GM19239 (cell line): ENCODE measurements around the gene CMTM6.
A peak's percentile ranks its signal among the peaks of the same experiment; 100 is the strongest.
"Not testable (repeated sequence)": the region's sequence is repeated elsewhere in the genome, so short reads cannot be mapped to it uniquely, and the experiment has no call there.

Experiments used
- DNase-seq: peaks from one replicate; pipeline ENCODE4 v3.0.0; 2011; ENCODE audit warnings: low spot score; ENCODE audit not compliant: insufficient read length
- FAIRE-seq: peaks from 2 replicates; lab custom pipeline; 2011; peaks lifted over from hg19 to GRCh38; lab: Jason Lieb, UNC

The CMTM6 gene

GRCh38 chr3:32502118-32502945, at the start of gene CMTM6:
TSS of gene CMTM6 (minus strand) at chr3:32502852. CDS start at chr3:32502745, 107 bp downstream.
- DNase-seq (peak; percentile 76), FAIRE-seq (peak; percentile 96)

DNA sequence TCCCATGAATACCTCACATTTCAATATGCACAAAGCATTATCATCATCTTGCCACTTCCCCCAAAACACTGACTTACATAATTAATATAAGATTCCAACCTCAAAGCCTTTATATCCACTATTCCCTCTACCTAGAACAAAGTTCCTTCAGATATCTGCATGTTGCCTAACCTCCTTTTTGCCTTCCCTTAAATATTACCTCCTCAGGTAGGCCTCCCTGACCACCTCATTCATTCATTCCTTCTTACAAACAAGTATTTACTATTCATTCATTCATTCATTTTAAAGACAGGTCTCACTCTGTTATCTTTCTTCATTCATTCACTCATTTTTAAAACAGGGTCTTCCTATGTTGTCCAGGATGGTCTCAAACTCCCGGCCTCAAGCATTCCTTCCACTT, 49.4 kb upstream of the CMTM6 start:
- no peak for DNase-seq
- no peak for FAIRE-seq

DNA sequence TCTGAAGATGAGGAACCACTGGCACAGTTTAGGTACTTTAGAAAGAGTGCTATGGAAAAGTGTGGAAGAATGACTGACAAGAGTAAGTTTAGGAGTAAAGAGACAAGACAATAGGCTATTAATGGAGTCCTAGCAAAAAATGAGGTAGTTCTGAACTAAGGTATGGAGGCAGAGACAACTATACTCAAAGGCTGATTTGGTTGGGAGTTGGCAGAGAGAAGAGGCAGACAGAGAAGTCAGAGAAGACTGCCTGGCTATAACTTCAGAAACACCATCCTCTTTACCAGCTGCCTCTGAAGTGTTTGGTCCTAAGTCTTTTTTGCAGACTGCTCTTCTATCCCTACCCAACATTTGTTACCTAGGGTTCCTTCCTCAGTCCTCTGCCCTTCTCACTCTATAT, 48.8 kb upstream of the CMTM6 start:
- peak; percentile 62 for FAIRE-seq
- DNase-seq, result no peak

DNA sequence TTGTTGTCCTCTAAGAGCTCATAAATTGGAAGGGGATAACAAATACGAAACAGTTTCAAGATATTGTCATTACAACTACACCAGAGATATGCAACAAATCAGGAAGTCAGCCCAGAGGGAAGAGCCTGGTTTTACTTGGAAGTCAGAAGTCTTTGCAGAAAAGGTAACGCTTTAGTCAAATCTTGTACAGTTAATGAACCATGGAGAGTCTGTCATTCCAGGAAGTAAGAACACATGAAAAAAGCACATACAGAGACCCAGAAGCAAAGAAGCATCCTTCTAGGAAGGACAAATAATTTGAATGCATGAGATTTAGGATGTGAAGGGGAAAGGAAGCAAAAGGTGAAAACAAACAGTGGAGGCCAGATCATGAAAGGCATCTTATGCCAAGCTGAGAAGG, 48.4 kb upstream of the CMTM6 start:
- no peak for DNase-seq
- peak; percentile 45 for FAIRE-seq

- FAIRE-seq (no peak), DNase-seq (no peak)
Observed at GRCh38 chr3:32545305-32545704, 42.7 kb upstream of the CMTM6 start.

- FAIRE-seq, result no peak
- DNase-seq, result no peak
Observed at GRCh38 chr3:32544894-32545293, 42.2 kb upstream of the CMTM6 start.

DNA sequence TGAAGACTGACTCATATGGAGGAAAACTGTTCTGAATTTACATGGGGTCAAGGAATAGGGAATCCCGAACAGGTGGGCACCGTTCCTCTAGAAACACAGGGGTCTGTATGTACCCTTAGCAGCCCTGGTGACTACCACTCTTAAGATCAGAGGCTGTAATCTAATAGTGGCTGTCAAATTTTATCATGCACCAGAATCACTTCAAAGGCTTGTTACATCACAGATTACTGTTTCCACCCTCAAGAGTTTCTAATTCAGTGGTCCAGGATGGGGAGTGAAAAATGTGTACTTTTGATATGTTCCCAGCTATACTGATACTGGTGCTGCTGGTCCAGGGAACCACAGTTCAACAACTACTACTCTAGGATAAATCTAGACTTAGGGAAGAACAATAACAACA, 40.2 kb upstream of the CMTM6 start:
- peak; percentile 70 for FAIRE-seq

GRCh38 chr3:32540899-32541298, 38.2 kb upstream of the CMTM6 start:
- FAIRE-seq (no peak), DNase-seq (no peak)

More for the DNA sequence above, 40.2 kb upstream of the CMTM6 start:
- DNase-seq, result no peak

- no peak for FAIRE-seq
- DNase-seq, result no peak
Observed at GRCh38 chr3:32532434-32532833, 29.8 kb upstream of the CMTM6 start.

GRCh38 chr3:32531010-32531647, 28.5 kb upstream of the CMTM6 start:
- no peak for DNase-seq
- no peak for FAIRE-seq

DNA sequence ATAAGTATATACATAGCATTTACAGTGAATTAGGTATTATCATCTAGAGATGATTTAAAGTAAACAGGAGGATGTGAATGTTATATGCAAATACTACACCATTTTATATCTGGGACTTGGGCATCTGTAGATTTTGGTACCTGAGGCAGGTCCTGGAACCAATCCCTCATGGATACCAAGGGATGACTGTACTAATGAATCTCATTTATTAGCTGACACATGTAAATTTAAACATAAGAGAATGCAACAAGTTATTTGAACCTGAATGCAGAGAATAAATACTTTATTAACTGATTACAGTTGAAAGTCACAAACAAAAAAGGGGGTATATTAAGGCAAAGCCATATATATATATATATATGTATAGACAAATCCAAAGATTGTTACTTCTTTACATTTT, 23.1 kb upstream of the CMTM6 start:
- FAIRE-seq (no peak), DNase-seq (no peak)

- DNase-seq (no peak), FAIRE-seq (peak; percentile 21)
Observed at GRCh38 chr3:32522682-32523081, 20.0 kb upstream of the CMTM6 start.

DNA sequence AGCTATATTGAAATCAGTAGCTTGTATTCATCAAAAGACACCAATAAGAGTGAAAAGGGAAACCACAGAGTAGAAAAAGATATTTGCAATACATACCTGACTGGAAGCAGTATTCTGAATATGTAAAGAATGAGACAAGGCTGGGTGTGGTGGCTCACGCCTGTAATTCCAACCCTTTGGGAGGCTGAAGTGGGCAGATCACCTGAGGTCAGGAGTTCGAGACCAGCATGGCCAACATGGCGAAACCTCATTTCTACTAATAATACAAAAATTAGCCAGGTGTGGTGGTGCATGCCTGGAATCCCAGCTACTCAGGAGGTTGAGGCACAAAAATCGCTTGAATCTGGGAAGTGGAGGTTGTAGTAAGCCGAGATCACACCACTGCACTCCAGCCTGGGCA, 16.3 kb upstream of the CMTM6 start:
- not testable (repeated sequence) for FAIRE-seq

GRCh38 chr3:32516751-32517150, 14.1 kb upstream of the CMTM6 start:
- not testable (repeated sequence) for FAIRE-seq, DNase-seq

More for the DNA sequence above, 16.3 kb upstream of the CMTM6 start:
- not testable (repeated sequence) for DNase-seq

DNA sequence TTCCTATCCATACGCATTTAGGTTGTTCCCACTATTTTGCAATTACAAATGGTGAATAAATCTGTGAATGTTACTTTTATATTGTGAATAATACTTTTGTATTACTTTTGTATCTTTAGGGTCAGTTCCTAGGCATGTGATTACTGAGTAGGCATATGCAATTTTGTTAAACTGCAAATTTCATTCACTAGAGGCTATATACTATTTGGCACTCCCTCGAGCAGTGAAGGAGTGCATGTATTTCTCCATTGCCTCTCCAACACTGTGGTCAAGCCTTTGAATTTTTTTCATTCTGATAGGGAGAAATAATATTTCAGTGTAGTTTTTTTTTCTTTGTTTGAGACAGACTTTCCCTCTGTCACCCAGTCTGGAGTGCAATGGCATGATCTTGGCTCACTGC, 8.4 kb upstream of the CMTM6 start:
- FAIRE-seq (no peak), DNase-seq (no peak)

GRCh38 chr3:32510075-32510724, 7.5 kb upstream of the CMTM6 start:
- FAIRE-seq, result peak; percentile 96
- peak; percentile 46 for DNase-seq

GRCh38 chr3:32508711-32509110, 6.1 kb upstream of the CMTM6 start:
- DNase-seq (no peak), FAIRE-seq (no peak)

GRCh38 chr3:32506466-32506865, 3.8 kb upstream of the CMTM6 start:
- no peak for FAIRE-seq
- DNase-seq, result no peak

- FAIRE-seq (peak; percentile 52), DNase-seq (no peak)
Observed at GRCh38 chr3:32502946-32503286, 264 bp upstream of the CMTM6 start.

GRCh38 chr3:32501783-32502117, 902 bp downstream of the CMTM6 start:
- no peak for FAIRE-seq
- no peak for DNase-seq
